Heart right ventricle (tissue), 16 donors: Measurements from ENCODE around the gene SCRN1. TPM values are rescaled to one million over a fixed set of nuclear protein-coding genes. Genes with fewer than 3 reads are reported as not detected.

ENCODE experiments used
- ATAC-seq, 8 donors: fragments of 200-7000 bp; cut with Tn5 transposase; one replicate each; pipeline ENCODE4 v1.9.1; 2020; ENCODE audit warnings: mild to moderate bottlenecking in 8 of 8, moderate library complexity in 8 of 8, moderate number of reproducible peaks in 1 of 8
- DNase-seq, 2 donors: peaks; one replicate each; pipeline ENCODE4 v3.0.0-alpha.2; 2020
- H3K27ac ChIP-seq, 10 donors: fragments of 200-600 bp; sonication (generic) in 2 of 10; one replicate each; pipeline versions ENCODE4 v1.5.0 to v1.8.0; 2020 to 2022; ENCODE audit warnings: mild to moderate bottlenecking in 3 of 10
- H3K27me3 ChIP-seq, 7 donors: fragments of 200-600 bp; one replicate each; pipeline ENCODE4 v1.8.0; 2021 to 2022; ENCODE audit warnings: mild to moderate bottlenecking in 2 of 7
- H3K36me3 ChIP-seq, 9 donors: fragments of 200-600 bp; sonication (generic) in 1 of 9; one replicate each; pipeline versions ENCODE4 v1.5.0 to v1.8.0; 2020 to 2022; ENCODE audit warnings: mild to moderate bottlenecking in 2 of 9
- H3K4me1 ChIP-seq, 9 donors: fragments of 200-600 bp; sonication (generic) in 1 of 9; one replicate each; pipeline versions ENCODE4 v1.5.0 to v1.8.0; 2020 to 2022; ENCODE audit warnings: mild to moderate bottlenecking in 4 of 9
- H3K4me3 ChIP-seq, 10 donors: fragments of 200-600 bp; sonication (generic) in 2 of 10; one replicate each; pipeline versions ENCODE4 v1.5.0 to v1.8.0; 2020 to 2022; ENCODE audit warnings: mild to moderate bottlenecking in 7 of 10, moderate library complexity in 2 of 10
- H3K9me3 ChIP-seq, 11 donors: fragments of 200-600 bp in 10 of 11; sonication (generic) in 2 of 11; one replicate each; pipeline versions ENCODE4 v1.5.0 to v1.8.0; 2013 to 2022; ENCODE audit warnings: mild to moderate bottlenecking in 2 of 11, control low read depth in 1 of 11, moderate library complexity in 1 of 11
- WGBS, 2 donors: extraction: QIAGEN DNeasy Blood & Tissue Kit; methylation state at CpG; one replicate each; pipeline ENCODE4 v1.1.7; 2013; ENCODE audit warnings: inconsistent platforms in 1 of 2; 5-methylcytosine and 5-hydroxymethylcytosine counted together
- intact Hi-C, 10 donors: fragments of 100-400 bp; cut with DNase I; formaldehyde crosslinking; loops; one replicate each; pipeline versions ENCODE4 v1.11.1 to v1.14.2; 2022
- polyA plus RNA-seq, 2 donors: library from polyadenylated mRNA; stranded (reverse); fragments of 200-250 nt; gene quantifications; one replicate each; pipeline ENCODE4 v1.2.3, GENCODE V29; 2013
- total RNA-seq, 10 donors: library from RNA; stranded (reverse); fragmentation: NEBNext Ultra II Directional in 3 of 10; extraction: Animal tissue kit (Norgen Biotek cat#: 25700) in 3 of 10; gene quantifications; one replicate each; pipeline versions ENCODE4 v1.2.1 to v1.2.4, GENCODE V29; 2021 to 2023
- TF ChIP-seq, protein P1 (sequence below), 9 donors: fragments of 200-600 bp; sonication (generic) in 2 of 9; IDR thresholded peaks; one replicate each; pipeline versions ENCODE4 v1.5.0 to v1.8.0; 2021 to 2022; ENCODE audit warnings: antibody characterized with exemption in 9 of 9, mild to moderate bottlenecking in 5 of 9, moderate library complexity in 1 of 9
- donor health status: Arrhythmogenic right ventricular cardiomyopathy.
- donor health status: ischemic (EF 13 %, LVEDD 7.1; RV severe dilation, severe dysfunction).
- donor health status: healthy with polysubstance abuse.
- donor health status: DM: no; HTN: yes; CAD: no.
- donor health status: DM: no; HTN: no; CAD: no.
- donor health status: ischemic (EF 25% LVEDD 6.9; RV normal size, moderate dysfunction).
- donor health status: ischemic (EF 25% LVEDD 5.7; RV mildly dilated, moderate dysfunction).
- donor health status: healthy.
- donor health status: DM: yes; HTN: yes; CAD: no.
- donor health status: Ischemic cardiomyopathy.
- donor health status: ischemic (EF 35%, LVEDD 5.7; RV mildly dilated, moderate dysfunction).
- donor health status: nonischemic (EF 11% LVEDD 7.7; RV severe dilation, severe dysfunction).
- donor health status: DM: yes; HTN: yes; CAD: no.
- donor health status: PGD.
- donor health status: ischemic (EF 29% LVEDD 5.4; RV normal size, mild dysfunction).
- donor health status: nonischemic (EF 23%, LVEDD 6.1; RV moderate dilation, normal function).

Gene SCRN1
- total and polyA plus RNA-seq, 12 donors = 3.1 to 36.8 (median 20.5) TPM

DNA sequence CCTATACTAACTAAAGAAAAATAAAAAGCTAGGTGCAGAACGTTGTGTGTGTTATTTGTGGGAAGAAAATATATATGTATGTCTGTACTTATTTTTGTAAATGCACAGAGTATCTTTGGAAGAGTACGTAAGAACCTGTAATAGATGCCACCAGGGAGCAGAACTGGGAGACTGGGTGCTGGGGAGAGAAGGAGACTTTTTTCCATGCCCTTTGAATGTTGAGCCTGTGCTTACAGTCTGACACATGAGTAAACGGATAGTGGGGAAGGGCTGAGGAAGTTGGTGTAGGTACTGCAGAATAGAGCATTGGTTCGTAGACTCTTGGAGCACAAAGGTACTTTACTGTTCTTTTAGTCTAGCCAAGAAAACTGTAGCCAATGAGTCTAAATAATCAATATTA is 1.3 kb upstream of the SCRN1 start:
- ATAC-seq (no peak), DNase-seq (no peak)
- 85 to 87% methylated on average over 4 of the region's 4 CpGs for WGBS, 2 donors
- Histone ChIP-seq H3K9me3 (peaks cover 0 to 31% (median 24%) of the 10 kb centered on the region in 11 donors), H3K27ac (no peak overlapping the region), H3K27me3 (peaks cover 0 to 32% (median 0%) of the 10 kb centered on the region in 7 donors), H3K4me3 (no peak overlapping the region), H3K4me1 (peaks cover 0 to 24% (median 5%) of the 10 kb centered on the region in 9 donors), H3K36me3 (no peaks in the 10 kb centered on the region)
- TF ChIP-seq, protein P1, sequence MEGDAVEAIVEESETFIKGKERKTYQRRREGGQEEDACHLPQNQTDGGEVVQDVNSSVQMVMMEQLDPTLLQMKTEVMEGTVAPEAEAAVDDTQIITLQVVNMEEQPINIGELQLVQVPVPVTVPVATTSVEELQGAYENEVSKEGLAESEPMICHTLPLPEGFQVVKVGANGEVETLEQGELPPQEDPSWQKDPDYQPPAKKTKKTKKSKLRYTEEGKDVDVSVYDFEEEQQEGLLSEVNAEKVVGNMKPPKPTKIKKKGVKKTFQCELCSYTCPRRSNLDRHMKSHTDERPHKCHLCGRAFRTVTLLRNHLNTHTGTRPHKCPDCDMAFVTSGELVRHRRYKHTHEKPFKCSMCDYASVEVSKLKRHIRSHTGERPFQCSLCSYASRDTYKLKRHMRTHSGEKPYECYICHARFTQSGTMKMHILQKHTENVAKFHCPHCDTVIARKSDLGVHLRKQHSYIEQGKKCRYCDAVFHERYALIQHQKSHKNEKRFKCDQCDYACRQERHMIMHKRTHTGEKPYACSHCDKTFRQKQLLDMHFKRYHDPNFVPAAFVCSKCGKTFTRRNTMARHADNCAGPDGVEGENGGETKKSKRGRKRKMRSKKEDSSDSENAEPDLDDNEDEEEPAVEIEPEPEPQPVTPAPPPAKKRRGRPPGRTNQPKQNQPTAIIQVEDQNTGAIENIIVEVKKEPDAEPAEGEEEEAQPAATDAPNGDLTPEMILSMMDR (IDR thresholded peaks at IDR 0.05) = no peak
- intact Hi-C loops = no loop called here

DNA sequence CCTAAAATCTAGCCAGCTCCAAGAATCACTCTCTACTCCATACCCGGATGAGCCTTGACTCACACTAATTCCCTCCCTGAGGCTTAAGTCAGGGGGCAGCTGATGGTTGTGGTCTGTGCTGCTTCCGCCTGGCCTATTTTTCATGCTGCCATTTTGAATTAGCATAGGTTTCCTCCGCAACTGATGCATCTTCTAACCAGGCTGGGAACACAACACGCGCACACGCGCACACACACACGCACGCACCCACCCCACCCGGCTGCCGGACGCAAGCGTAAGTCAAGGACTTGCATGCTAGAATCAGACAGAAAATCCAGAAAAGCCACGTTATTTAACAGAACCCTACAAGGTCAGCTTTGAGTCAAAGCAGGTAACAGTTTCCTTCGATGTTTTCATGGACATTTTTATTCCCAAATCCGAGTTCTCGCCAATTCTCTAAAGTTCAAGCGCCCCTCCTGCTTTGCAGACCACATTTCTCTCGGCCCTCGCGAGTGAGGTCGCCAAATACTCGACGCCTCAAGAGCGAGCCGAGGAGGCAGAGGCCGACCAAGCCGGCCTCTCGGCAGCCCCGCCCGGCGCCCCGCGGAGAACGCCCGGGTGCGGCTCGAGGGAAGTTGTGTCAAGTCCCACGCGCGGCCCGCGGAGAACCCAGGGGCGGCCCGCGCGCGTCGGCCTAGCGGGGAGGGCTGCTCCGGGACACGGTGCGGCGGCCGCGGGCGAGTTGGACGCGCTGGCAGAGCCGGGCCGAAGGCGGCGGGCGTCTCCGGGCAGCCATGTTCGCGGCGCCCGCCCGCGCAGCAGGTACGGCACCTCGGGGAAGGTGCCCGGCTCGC is 961 bp downstream of the SCRN1 start:
- peaks cover 0 to 15% (median 10%) of the 10 kb centered on the region in 11 donors for H3K9me3 ChIP-seq
- peak; percentile 43 to 74 (median 58) for ATAC-seq
- peaks cover 0 to 24% (median 5%) of the 10 kb centered on the region in 9 donors for H3K4me1 ChIP-seq
- TF ChIP-seq, protein P1 (IDR thresholded peaks at IDR 0.05) = no peak
- DNase-seq = peak; percentile 21 to 59
- 9 to 12% methylated on average over 75 of the region's 75 CpGs for WGBS, 2 donors
- peak overlapping the region; percentile 14 to 89 (median 82) for H3K27ac ChIP-seq
- no peaks in the 10 kb centered on the region for H3K36me3 ChIP-seq
- intact Hi-C loops = no loop called here
- peak overlapping the region; percentile 74 to 94 (median 86) for H3K4me3 ChIP-seq
- peaks cover 0 to 32% (median 0%) of the 10 kb centered on the region in 7 donors for H3K27me3 ChIP-seq

DNA sequence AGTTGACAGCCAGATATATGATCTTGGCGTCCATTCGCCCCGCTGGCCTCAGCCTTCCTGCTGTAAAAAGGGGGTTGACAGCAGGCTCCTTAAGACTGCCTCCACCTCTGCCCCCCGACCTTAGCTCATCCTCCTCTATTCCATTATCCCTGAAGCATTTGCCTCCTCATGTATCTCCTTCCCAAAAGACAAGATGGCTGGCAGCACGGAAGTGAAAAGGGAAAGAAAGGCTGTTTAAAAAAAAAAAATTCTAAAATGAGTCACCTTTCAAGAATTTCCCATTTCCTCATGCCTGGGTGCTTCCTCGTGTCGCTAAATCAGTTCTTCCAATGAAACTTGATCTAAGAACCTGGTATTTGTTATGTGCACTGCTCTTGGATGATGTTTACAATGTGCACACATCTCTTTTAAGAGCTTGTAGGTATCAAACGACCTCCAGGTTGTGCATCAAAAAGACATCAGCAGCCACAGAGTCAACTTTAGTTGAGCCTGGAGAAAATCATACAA is 1.7 kb downstream of the SCRN1 start:
- peak overlapping the region in 7 of 10 donors; percentile 74 to 94 (median 88) for H3K4me3 ChIP-seq
- no peak for DNase-seq
- H3K27ac ChIP-seq = peak overlapping the region in 9 of 10 donors; percentile 14 to 89 (median 84)
- H3K27me3 ChIP-seq = peaks cover 0 to 32% (median 0%) of the 10 kb centered on the region in 7 donors
- intact Hi-C loops = no loop called here
- TF ChIP-seq, protein P1 (IDR thresholded peaks at IDR 0.05) = no peak
- 56 to 75% methylated on average over 8 of the region's 8 CpGs for WGBS, 2 donors
- peaks cover 0 to 7% (median 2%) of the 10 kb centered on the region in 11 donors for H3K9me3 ChIP-seq
- ATAC-seq = peak in 4 of 8 donors; percentile 6 to 33 (median 24)
- peaks cover 0 to 24% (median 5%) of the 10 kb centered on the region in 9 donors for H3K4me1 ChIP-seq
- H3K36me3 ChIP-seq = no peaks in the 10 kb centered on the region

DNA sequence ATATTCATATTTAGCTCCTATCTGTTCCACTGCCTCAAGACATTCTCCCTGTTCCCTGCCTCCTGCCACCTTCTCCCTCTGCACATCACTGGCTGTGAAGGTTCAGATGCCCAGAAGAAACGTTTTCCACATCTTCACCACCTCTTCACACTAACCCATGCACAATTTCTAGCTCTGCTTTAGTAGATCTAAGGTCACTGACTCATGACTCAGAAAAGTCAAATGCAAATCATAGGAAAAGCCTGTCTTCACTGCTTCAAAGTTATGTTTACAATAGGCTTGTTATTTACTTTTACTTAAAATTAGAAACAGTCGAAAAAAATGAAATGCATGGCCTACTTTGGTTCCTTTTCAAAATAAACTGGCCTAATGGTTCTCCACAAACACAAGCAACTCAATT is 2.5 kb downstream of the SCRN1 start:
- intact Hi-C loops = no loop called here
- ATAC-seq = no peak
- Histone ChIP-seq H3K4me3 (no peak overlapping the region), H3K36me3 (no peaks in the 10 kb centered on the region), H3K27me3 (peaks cover 0 to 29% (median 0%) of the 10 kb centered on the region in 7 donors), H3K4me1 (peaks cover 0 to 24% (median 5%) of the 10 kb centered on the region in 9 donors), H3K9me3 (no peaks in the 10 kb centered on the region), H3K27ac (peak overlapping the region in 4 of 10 donors; percentile 29 to 89 (median 82))
- TF ChIP-seq, protein P1 (IDR thresholded peaks at IDR 0.05) = no peak
- 58 to 68% methylated on average over 2 of the region's 2 CpGs for WGBS, 2 donors
- no peak for DNase-seq
